OCI-LY7 (cell line): Measurements from ENCODE around the gene RAF1. TPM values are rescaled to one million over a fixed set of nuclear protein-coding genes. Genes with fewer than 3 reads are reported as not detected.

ENCODE experiments used
- Bru-seq: library from RNA; stranded (reverse); fragments of 400-500 nt; gene quantifications from one replicate; lab custom pipeline; 2021; lab: Mats Ljungman, UMichigan
- BruChase-seq, 2 experiments: library from RNA; stranded (reverse); fragments of 400-500 nt; gene quantifications; one replicate each; lab custom pipeline; 2021; lab: Mats Ljungman, UMichigan
- BruUV-seq: library from RNA; stranded (reverse); fragments of 400-500 nt; replicated peaks from 2 replicates; lab custom pipeline; 2021; lab: Mats Ljungman, UMichigan
- CTCF ChIA-PET: fragments of 300-600 bp; sonication (Branson Sonifier 250); formaldehyde crosslinking; loops from one replicate; lab custom pipeline; 2022; ENCODE audit warnings: antibody characterized with exemption; ENCODE audit not compliant: unreplicated experiment; lab: Charles Lee
- POLR2A ChIA-PET: fragments of 300-600 bp; sonication (Branson Sonifier 250); formaldehyde crosslinking; loops from one replicate; lab custom pipeline; 2022; ENCODE audit warnings: antibody characterized with exemption; lab: Charles Lee
- DNase-seq: peaks from one replicate; pipeline ENCODE4 v3.0.0-alpha.2; 2015; ENCODE audit warnings: low spot score
- H2AFZ ChIP-seq: fragments of 200-600 bp; sonication (generic), shearing (Covaris generic); 2 replicates; pipeline ENCODE4 v1.6.1; 2014; ENCODE audit warnings: mild to moderate bottlenecking, antibody characterized with exemption, low read length, moderate library complexity
- H3K27ac ChIP-seq: fragments of 200-600 bp; sonication (generic); 2 replicates; pipeline ENCODE4 v1.5.1; 2014; ENCODE audit warnings: mixed run types, low read depth, mild to moderate bottlenecking, moderate library complexity, low read length, inconsistent platforms; ENCODE audit not compliant: poor library complexity, severe bottlenecking
- H3K36me3 ChIP-seq: fragments of 200-600 bp; sonication (generic); 2 replicates; pipeline ENCODE4 v1.6.1; 2014; ENCODE audit warnings: mild to moderate bottlenecking, antibody characterized with exemption, low read length, moderate library complexity, mixed read lengths; ENCODE audit not compliant: insufficient read depth
- H3K4me1 ChIP-seq: fragments of 200-600 bp; sonication (generic); 2 replicates; pipeline ENCODE4 v1.5.1; 2014; ENCODE audit warnings: mild to moderate bottlenecking, low read length; ENCODE audit not compliant: insufficient read depth, poor library complexity, severe bottlenecking
- H3K4me2 ChIP-seq: fragments of 200-600 bp; sonication (generic); 2 replicates; pipeline ENCODE4 v1.6.1; 2014; ENCODE audit warnings: mild to moderate bottlenecking, low read length
- H3K4me3 ChIP-seq: fragments of 200-600 bp; sonication (generic); 2 replicates; pipeline ENCODE4 v1.5.1; 2014; ENCODE audit warnings: mild to moderate bottlenecking, low read depth, low read length; ENCODE audit not compliant: poor library complexity, severe bottlenecking
- H3K79me2 ChIP-seq: fragments of 200-600 bp; sonication (generic); 2 replicates; pipeline ENCODE4 v1.6.1; 2016; ENCODE audit warnings: low read depth, mild to moderate bottlenecking, low read length, moderate library complexity, mixed read lengths; ENCODE audit not compliant: insufficient read depth
- H3K9me2 ChIP-seq: fragments of 200-600 bp; sonication (generic); 2 replicates; pipeline ENCODE4 v1.6.1; 2016; ENCODE audit warnings: mild to moderate bottlenecking, low read length, mixed read lengths; ENCODE audit not compliant: insufficient read depth
- H3K9me3 ChIP-seq: fragments of 200-600 bp; sonication (generic); 2 replicates; pipeline ENCODE4 v1.6.1; 2014; ENCODE audit warnings: mild to moderate bottlenecking, mixed run types, low read length, mixed read lengths
- H4K20me1 ChIP-seq: fragments of 200-600 bp; sonication (generic); 2 replicates; pipeline ENCODE4 v1.6.1; 2014; ENCODE audit warnings: mild to moderate bottlenecking, antibody characterized with exemption, low read length, moderate library complexity, mixed read lengths; ENCODE audit not compliant: insufficient read depth
- EZH2phosphoT487 ChIP-seq: fragments of 200-600 bp; sonication (generic); IDR thresholded peaks from 2 replicates; pipeline ENCODE4 v1.6.1; 2018; ENCODE audit warnings: low read depth, borderline replicate concordance, mild to moderate bottlenecking, mixed run types, antibody characterized with exemption, low read length, moderate library complexity, mixed read lengths
- intact Hi-C: fragments of 100-400 bp; cut with micrococcal nuclease; formaldehyde crosslinking; loops from one replicate; pipeline ENCODE4 v1.10.0; 2022; ENCODE audit not compliant: unreplicated experiment
- long read RNA-seq: library from polyadenylated mRNA; stranded (forward); transcript quantifications from one replicate; pipeline ENCODE4 v2.0.0, GENCODE V29; 2022
- total RNA-seq, 2 experiments: library from RNA; depleted of rRNA in 1 of 2; stranded (reverse); fragments of >200 nt in 1 of 2; shearing (Covaris generic) in 1 of 2; gene quantifications; 2 replicates each; pipeline ENCODE4 v1.2.3, GENCODE V29; 2014 to 2022
- TF ChIP-seq, protein P1 (sequence below): fragments of 200-600 bp; sonication (generic); conservative IDR thresholded peaks from 2 replicates; pipeline ENCODE4 v1.5.1; 2014; ENCODE audit warnings: mild to moderate bottlenecking, antibody characterized with exemption, low read length, moderate library complexity, mixed read lengths

Gene RAF1
- total RNA-seq (2014; rRNA removed; shearing (Covaris generic)): 88.0 and 91.0 TPM in 2 replicates
- 90.4 and 90.8 TPM in 2 replicates for total RNA-seq (2022)
- percentile 87 among the genes with signal in this experiment for Bru-seq, nascent RNA
- percentile 85 among the genes with signal in this experiment for BruChase-seq, experiment 1, labeled RNA remaining after a 6-hour chase
- percentile 84 among the genes with signal in this experiment for BruChase-seq, experiment 2, labeled RNA remaining after a 2-hour chase
- long read RNA-seq, transcript RAF1-201 (17 exons, 3,300 nt): major isoform, 88 of 134 reads
- long read RNA-seq, partial matches to known transcripts: 5 of 134 reads
- long read RNA-seq, other reads (novel, unspliced or antisense): 36 of 134 reads

- CTCF ChIA-PET: interaction anchor here (0.6 to 0.8 kb wide), 4 partner anchors 10 to 276 kb away, joined by 3 to 4 read pairs (median 3); no protein-coding TSS in a partner anchor
- POLR2A ChIA-PET: interaction anchor here (0.6 to 1.0 kb wide), 4 partner anchors 11 to 1689 kb away, joined by 3 read pairs; no protein-coding TSS in a partner anchor
- Histone ChIP-seq H3K79me2 (peaks cover 48% of the 10 kb centered on the region), H3K9me2 (no peaks in the 10 kb centered on the region), H4K20me1 (peaks cover 21% of the 10 kb centered on the region; the same call in 1 of the 2 replicates), H3K4me1 (peaks cover 30% of the 10 kb centered on the region), H3K9me3 (no peaks in the 10 kb centered on the region), H3K4me2 (peak within 1 kb of the TSS; percentile 96), H2AFZ (peak within 1 kb of the TSS; percentile 95), H3K4me3 (peak within 1 kb of the TSS; percentile 83), H3K36me3 (peaks cover 3% of the 10 kb centered on the region; the same call in 1 of the 2 replicates), H3K27ac (peak within 1 kb of the TSS; percentile 83)
- DNase-seq: peak; percentile 99
- no peak for TF ChIP-seq EZH2phosphoT487
- TF ChIP-seq, protein P1, sequence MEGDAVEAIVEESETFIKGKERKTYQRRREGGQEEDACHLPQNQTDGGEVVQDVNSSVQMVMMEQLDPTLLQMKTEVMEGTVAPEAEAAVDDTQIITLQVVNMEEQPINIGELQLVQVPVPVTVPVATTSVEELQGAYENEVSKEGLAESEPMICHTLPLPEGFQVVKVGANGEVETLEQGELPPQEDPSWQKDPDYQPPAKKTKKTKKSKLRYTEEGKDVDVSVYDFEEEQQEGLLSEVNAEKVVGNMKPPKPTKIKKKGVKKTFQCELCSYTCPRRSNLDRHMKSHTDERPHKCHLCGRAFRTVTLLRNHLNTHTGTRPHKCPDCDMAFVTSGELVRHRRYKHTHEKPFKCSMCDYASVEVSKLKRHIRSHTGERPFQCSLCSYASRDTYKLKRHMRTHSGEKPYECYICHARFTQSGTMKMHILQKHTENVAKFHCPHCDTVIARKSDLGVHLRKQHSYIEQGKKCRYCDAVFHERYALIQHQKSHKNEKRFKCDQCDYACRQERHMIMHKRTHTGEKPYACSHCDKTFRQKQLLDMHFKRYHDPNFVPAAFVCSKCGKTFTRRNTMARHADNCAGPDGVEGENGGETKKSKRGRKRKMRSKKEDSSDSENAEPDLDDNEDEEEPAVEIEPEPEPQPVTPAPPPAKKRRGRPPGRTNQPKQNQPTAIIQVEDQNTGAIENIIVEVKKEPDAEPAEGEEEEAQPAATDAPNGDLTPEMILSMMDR: no peak
- TSS peak; percentile 99 for BruUV-seq
- intact Hi-C loops: loop anchor here (1.0 to 10.0 kb wide), 4 partner anchors 52 to 1741 kb away; partner anchors contain the start of genes MKRN2 and SLC6A6
These were observed at the start of gene RAF1 for GRCh38 chr3:12663936-12664908. Gene RAF1 (minus strand): TSS chr3:12664117. CDS start chr3:12618721, 45,396 bp downstream.

GRCh38 chr3:12710062-12710461 is 46.1 kb upstream of the RAF1 start:
- no peaks in the 10 kb centered on the region for H3K79me2 ChIP-seq
- no peak for TF ChIP-seq EZH2phosphoT487
- TF ChIP-seq, protein P1: no peak
- H4K20me1 ChIP-seq: no peaks in the 10 kb centered on the region
- H3K9me2 ChIP-seq: no peaks in the 10 kb centered on the region
- H2AFZ ChIP-seq: peak overlapping the region; percentile 32; the same call in 1 of the 2 replicates
- peak; percentile 73 for DNase-seq
- H3K4me2 ChIP-seq: peak overlapping the region; percentile 16
- ChIA-PET POLR2A (interaction anchor here (0.5 to 2.1 kb wide), 7 partner anchors 10 to 84 kb away, joined by 3 to 11 read pairs (median 3); partner anchors contain the start of gene TMEM40), CTCF (interaction anchor here (0.6 to 0.7 kb wide), 2 partner anchors 49 to 103 kb away, joined by 3 read pairs; partner anchors contain the start of gene TMEM40)
- no peaks in the 10 kb centered on the region for H3K9me3 ChIP-seq
- H3K4me1 ChIP-seq: peaks cover 21% of the 10 kb centered on the region
- H3K36me3 ChIP-seq: no peaks in the 10 kb centered on the region
- no peak overlapping the region for H3K27ac ChIP-seq
- intact Hi-C loops: no loop called here
- BruUV-seq: no TSS peak
- H3K4me3 ChIP-seq: no peak overlapping the region
